Activated CD4-positive, alpha-beta T cell treated with anti-CD3 and anti-CD28 coated beads, Interleukin-2, amount 10 ng/mL, durations not matched to agents 7 days and 5 days (primary cell): ENCODE measurements around the gene KRTAP10-11. TPM values are rescaled to one million over a fixed set of nuclear protein-coding genes. Genes with fewer than 3 reads are reported as not detected.
"Not testable (repeated sequence)": the region's sequence is repeated elsewhere in the genome, so short reads cannot be mapped to it uniquely, and the experiment has no call there.

Experiments
- CTCF ChIA-PET: fragments of 350-600 bp; sonication (Branson Sonifier 250); formaldehyde crosslinking; loops from one replicate; lab custom pipeline; 2021; ENCODE audit warnings: antibody characterized with exemption; lab: Charles Lee
- POLR2A ChIA-PET: fragments of 350-600 bp; sonication (Branson Sonifier 250); formaldehyde crosslinking; loops from one replicate; lab custom pipeline; 2021; ENCODE audit warnings: antibody characterized with exemption; lab: Charles Lee
- DNase-seq: peaks from one replicate; pipeline ENCODE4 v3.0.0-alpha.2; 2020
- H3K27ac Mint-ChIP-seq: one replicate; pipeline ENCODE4 v1.8.0; 2021; ENCODE audit warnings: mild to moderate bottlenecking, moderate library complexity, mixed read lengths
- H3K27me3 Mint-ChIP-seq: one replicate; pipeline ENCODE4 v1.8.0; 2021; ENCODE audit warnings: mixed read lengths
- H3K36me3 Mint-ChIP-seq: one replicate; pipeline ENCODE4 v1.8.0; 2021; ENCODE audit warnings: low read depth, mixed read lengths
- H3K4me1 Mint-ChIP-seq: one replicate; pipeline ENCODE4 v1.8.0; 2021; ENCODE audit warnings: mixed read lengths
- H3K4me3 Mint-ChIP-seq: one replicate; pipeline ENCODE4 v1.8.0; 2021; ENCODE audit warnings: mild to moderate bottlenecking, moderate library complexity, mixed read lengths
- H3K9me3 Mint-ChIP-seq: one replicate; pipeline ENCODE4 v1.8.0; 2021; ENCODE audit warnings: mixed read lengths
- total RNA-seq, 2 experiments: library from RNA; stranded (reverse); gene quantifications; one replicate each; pipeline ENCODE4 v1.2.3, GENCODE V29; 2021

Gene KRTAP10-11, protein sequence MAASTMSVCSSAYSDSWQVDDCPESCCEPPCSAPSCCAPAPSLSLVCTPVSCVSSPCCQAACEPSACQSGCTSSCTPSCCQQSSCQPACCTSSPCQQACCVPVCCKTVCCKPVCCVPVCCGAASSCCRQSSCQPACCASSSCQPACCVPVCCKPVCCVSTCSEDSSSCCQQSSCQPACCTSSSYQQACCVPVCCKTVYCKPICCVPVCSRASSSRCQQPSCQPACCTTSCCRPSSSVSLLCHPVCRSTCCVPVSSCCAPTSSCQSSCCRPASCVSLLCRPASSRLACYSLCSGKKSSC
- total RNA-seq, result not detected

DNA sequence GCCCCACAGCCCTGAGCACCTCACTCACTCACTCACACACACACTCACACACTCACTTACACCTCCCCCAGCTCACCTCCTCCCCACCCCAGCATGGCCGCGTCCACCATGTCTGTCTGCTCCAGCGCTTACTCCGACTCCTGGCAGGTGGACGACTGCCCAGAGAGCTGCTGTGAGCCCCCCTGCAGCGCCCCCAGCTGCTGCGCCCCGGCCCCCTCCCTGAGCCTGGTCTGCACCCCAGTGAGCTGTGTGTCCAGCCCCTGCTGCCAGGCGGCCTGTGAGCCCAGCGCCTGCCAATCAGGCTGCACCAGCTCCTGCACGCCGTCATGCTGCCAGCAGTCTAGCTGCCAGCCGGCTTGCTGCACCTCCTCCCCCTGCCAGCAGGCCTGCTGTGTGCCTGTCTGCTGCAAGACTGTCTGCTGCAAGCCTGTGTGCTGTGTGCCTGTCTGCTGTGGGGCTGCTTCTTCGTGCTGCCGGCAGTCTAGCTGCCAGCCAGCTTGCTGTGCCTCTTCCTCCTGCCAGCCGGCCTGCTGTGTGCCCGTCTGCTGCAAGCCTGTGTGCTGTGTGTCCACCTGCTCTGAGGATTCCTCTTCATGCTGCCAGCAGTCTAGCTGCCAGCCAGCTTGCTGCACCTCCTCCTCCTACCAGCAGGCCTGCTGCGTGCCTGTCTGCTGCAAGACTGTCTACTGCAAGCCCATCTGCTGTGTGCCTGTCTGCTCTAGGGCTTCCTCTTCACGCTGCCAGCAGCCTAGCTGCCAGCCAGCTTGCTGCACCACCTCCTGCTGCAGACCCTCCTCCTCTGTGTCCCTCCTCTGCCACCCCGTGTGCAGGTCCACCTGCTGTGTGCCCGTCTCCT, at the start of gene KRTAP10-11:
TSS of gene KRTAP10-11 (plus strand) at position 49 of the 856 bp plus-strand sequence. CDS start at position 94, 45 bp downstream.
- POLR2A ChIA-PET, H3K4me3 Mint-ChIP-seq, H3K4me1 Mint-ChIP-seq, DNase-seq, H3K27ac Mint-ChIP-seq, H3K27me3 Mint-ChIP-seq, H3K36me3 Mint-ChIP-seq: not testable (repeated sequence)
- H3K9me3 Mint-ChIP-seq, result peaks cover 26% of the 10 kb centered on the region
- CTCF ChIA-PET, result interaction anchor here (1.8 kb wide), 1 partner anchor 9 kb away, joined by 5 read pairs; the partner anchor contains the start of gene KRTAP12-4

DNA sequence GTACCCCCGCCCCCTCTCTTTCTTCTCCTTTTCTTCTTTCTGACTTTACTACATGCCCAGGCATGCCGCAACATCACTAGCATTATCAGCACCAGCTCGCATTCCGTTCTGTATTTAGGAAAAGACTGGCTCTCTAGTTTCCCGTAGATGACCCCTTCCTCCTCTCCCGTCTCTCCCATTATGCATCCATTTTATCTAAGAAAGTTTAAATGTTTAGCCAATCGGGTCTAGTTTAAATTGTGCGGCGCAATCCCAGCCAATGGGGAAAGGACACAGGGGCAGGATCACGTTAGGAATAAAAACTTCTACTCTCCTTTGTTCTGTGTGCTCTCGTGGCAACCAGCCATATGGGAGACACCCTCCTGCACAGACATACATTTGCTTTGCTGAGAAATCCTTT, 48.2 kb upstream of the KRTAP10-11 start:
- ChIA-PET CTCF (interaction anchor here (1.2 kb wide), 1 partner anchor 28 kb away, joined by 3 read pairs; no protein-coding TSS in a partner anchor), POLR2A (no interaction called here)
- no peak for DNase-seq
- Mint-ChIP-seq H3K27me3 (peaks cover 11% of the 10 kb centered on the region), H3K36me3 (no peaks in the 10 kb centered on the region), H3K9me3 (peaks cover 4% of the 10 kb centered on the region), H3K27ac (no peak overlapping the region), H3K4me3 (no peak overlapping the region), H3K4me1 (peaks cover 1% of the 10 kb centered on the region)

GRCh38 chr21:44599264-44600029, 46.8 kb upstream of the KRTAP10-11 start:
- H3K36me3 Mint-ChIP-seq, result no peaks in the 10 kb centered on the region
- H3K27ac Mint-ChIP-seq, result no peak overlapping the region
- H3K4me1 Mint-ChIP-seq, result no peaks in the 10 kb centered on the region
- no peak for DNase-seq
- ChIA-PET CTCF (no interaction called here), POLR2A (no interaction called here)
- H3K27me3 Mint-ChIP-seq, result peaks cover 11% of the 10 kb centered on the region
- H3K9me3 Mint-ChIP-seq, result peaks cover 5% of the 10 kb centered on the region
- no peak overlapping the region for H3K4me3 Mint-ChIP-seq

- CTCF ChIA-PET, DNase-seq, H3K36me3 Mint-ChIP-seq: not testable (repeated sequence)
These were observed 45.9 kb upstream of the KRTAP10-11 start, which contains the start of gene KRTAP10-7 for GRCh38 chr21:44600118-44600978. KRTAP10-7 (plus strand) TSS chr21:44600597; CDS start chr21:44600622, 25 bp downstream.

GRCh38 chr21:44601091-44601490, 45.1 kb upstream of the KRTAP10-11 start:
- H3K27ac Mint-ChIP-seq, DNase-seq, H3K4me3 Mint-ChIP-seq, H3K4me1 Mint-ChIP-seq, POLR2A ChIA-PET, H3K36me3 Mint-ChIP-seq: not testable (repeated sequence)
- CTCF ChIA-PET, result interaction anchor here (0.5 to 0.6 kb wide), 2 partner anchors 14 to 57 kb away, joined by 3 to 5 read pairs; no protein-coding TSS in a partner anchor
- Mint-ChIP-seq H3K27me3 (peaks cover 16% of the 10 kb centered on the region), H3K9me3 (peaks cover 11% of the 10 kb centered on the region)

More at GRCh38 chr21:44600118-44600978, 45.9 kb upstream of the KRTAP10-11 start, which contains the start of gene KRTAP10-7:
- H3K27ac Mint-ChIP-seq, H3K4me1 Mint-ChIP-seq, H3K4me3 Mint-ChIP-seq, POLR2A ChIA-PET: not testable (repeated sequence)
- H3K27me3 Mint-ChIP-seq, result peaks cover 14% of the 10 kb centered on the region
- H3K9me3 Mint-ChIP-seq, result peaks cover 11% of the 10 kb centered on the region

- no peak for DNase-seq
- ChIA-PET POLR2A (no interaction called here), CTCF (interaction anchor here (0.5 to 0.6 kb wide), 2 partner anchors 13 to 57 kb away, joined by 3 to 5 read pairs; no protein-coding TSS in a partner anchor)
- Mint-ChIP-seq H3K27me3 (peaks cover 17% of the 10 kb centered on the region), H3K27ac (no peak overlapping the region), H3K4me3 (no peak overlapping the region), H3K9me3 (peaks cover 11% of the 10 kb centered on the region), H3K4me1 (no peaks in the 10 kb centered on the region), H3K36me3 (no peaks in the 10 kb centered on the region)
These were observed 44.4 kb upstream of the KRTAP10-11 start for GRCh38 chr21:44601596-44602462.

DNA sequence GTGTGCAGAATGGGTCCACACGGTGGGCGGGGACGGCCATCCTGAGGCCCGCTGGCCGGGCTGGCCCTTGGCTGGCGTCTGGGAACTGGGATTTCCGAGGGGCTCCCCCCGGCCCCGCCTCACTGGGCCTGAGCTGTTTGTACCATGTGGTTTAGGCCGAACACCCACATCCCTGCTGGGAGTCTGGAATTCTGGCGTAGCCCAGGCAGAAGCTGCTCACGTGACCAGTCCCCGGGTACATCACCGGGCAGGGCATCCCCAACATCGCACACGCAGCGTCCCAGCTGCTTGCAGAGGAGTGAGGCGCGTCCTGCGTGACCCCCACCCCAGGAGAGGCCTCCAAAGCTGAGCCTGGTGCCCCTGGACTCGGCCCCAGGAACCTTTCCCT, 43.8 kb upstream of the KRTAP10-11 start:
- Mint-ChIP-seq H3K4me3 (no peak overlapping the region), H3K36me3 (no peaks in the 10 kb centered on the region), H3K4me1 (no peaks in the 10 kb centered on the region), H3K9me3 (peaks cover 11% of the 10 kb centered on the region), H3K27me3 (peaks cover 17% of the 10 kb centered on the region), H3K27ac (no peak overlapping the region)
- no peak for DNase-seq
- POLR2A ChIA-PET, result no interaction called here
- CTCF ChIA-PET, result no interaction called here

- no peak overlapping the region for H3K4me3 Mint-ChIP-seq
- ChIA-PET POLR2A (no interaction called here), CTCF (no interaction called here)
- H3K9me3 Mint-ChIP-seq, result peaks cover 11% of the 10 kb centered on the region
- H3K27ac Mint-ChIP-seq, result no peak overlapping the region
- H3K27me3 Mint-ChIP-seq, result peaks cover 19% of the 10 kb centered on the region
- H3K4me1 Mint-ChIP-seq, result no peaks in the 10 kb centered on the region
- no peak for DNase-seq
- H3K36me3 Mint-ChIP-seq, result no peaks in the 10 kb centered on the region
These were observed 42.9 kb upstream of the KRTAP10-11 start for GRCh38 chr21:44603109-44603875.

DNA sequence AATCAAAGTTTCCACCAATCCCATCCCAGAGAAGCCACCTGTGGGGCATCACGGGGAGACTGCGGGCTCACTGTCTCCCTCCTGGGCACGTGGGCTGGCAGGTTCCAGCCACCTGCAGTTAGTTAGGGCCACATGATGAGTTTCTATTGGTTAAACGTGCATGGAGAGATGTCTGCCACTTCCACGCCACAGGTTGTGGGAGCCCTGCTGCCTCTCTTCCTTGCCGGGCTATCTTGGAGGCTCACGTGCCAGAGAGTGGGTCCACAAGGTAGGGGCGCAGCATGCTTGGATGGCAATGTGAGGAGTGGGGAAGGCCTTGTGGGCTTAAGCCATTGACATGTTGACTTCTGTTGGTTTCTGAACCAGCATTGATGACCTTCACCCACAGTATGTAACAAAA, 42.3 kb upstream of the KRTAP10-11 start:
- Mint-ChIP-seq H3K36me3 (no peaks in the 10 kb centered on the region), H3K27ac (no peak overlapping the region), H3K27me3 (peaks cover 16% of the 10 kb centered on the region), H3K4me1 (no peaks in the 10 kb centered on the region), H3K4me3 (no peak overlapping the region), H3K9me3 (peaks cover 8% of the 10 kb centered on the region)
- no peak for DNase-seq
- ChIA-PET CTCF (no interaction called here), POLR2A (no interaction called here)

- no peak for DNase-seq
- Mint-ChIP-seq H3K27me3 (peaks cover 17% of the 10 kb centered on the region), H3K9me3 (peaks cover 30% of the 10 kb centered on the region), H3K4me1 (no peaks in the 10 kb centered on the region), H3K27ac (no peak overlapping the region), H3K36me3 (peaks cover 3% of the 10 kb centered on the region), H3K4me3 (no peak overlapping the region)
- ChIA-PET CTCF (no interaction called here), POLR2A (no interaction called here)
These were observed 39.7 kb upstream of the KRTAP10-11 start for GRCh38 chr21:44606495-44606894.
